NT2/D1 (cell line): ENCODE results near the gene RNF32.

ENCODE experiments used
- YY1 ChIP-seq: IDR thresholded peaks from 2 replicates; pipeline ENCODE4 v1.6.1; 2011; ENCODE audit not compliant: insufficient read length, insufficient read depth
- ZNF274 ChIP-seq: IDR thresholded peaks from 2 replicates; pipeline ENCODE4 v1.6.1; 2011; ENCODE audit warnings: mild to moderate bottlenecking, low read depth, low read length

DNA sequence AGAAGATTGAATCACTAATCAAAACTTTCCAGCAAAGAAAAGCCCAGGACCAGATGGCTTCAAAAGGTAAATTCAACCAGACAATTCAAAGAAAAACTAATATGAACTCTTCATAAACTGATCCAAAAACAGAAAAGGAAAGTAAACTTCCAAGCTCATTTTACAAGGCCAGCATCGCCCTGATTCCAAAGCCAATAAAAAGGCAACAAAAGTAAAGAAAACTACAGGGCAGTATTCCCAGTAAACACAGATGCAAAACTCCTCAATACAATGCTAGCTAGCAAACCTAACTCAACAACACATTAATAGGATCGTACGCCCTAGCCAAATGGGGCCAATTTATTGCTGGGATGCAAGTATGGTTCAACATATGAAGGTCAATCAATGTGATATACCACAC is 53.1 kb downstream of the RNF32 start:
- TF ChIP-seq ZNF274 (no peak), YY1 (no peak)
